Measurements from ENCODE around the gene C1QL3.

GRCh38 chr10:16565604-16566003 lies 43.9 kb upstream of the C1QL3 start:
- no peak for TF ChIP-seq CTCF (IDR thresholded peaks at IDR 0.05; ENCODE audit: low read length)
- no peak for TF ChIP-seq EZH2 (optimal IDR thresholded peaks at IDR 0.05; ENCODE audit: low read depth, low read length)
- TF ChIP-seq EZH2phosphoT487 (IDR thresholded peaks at IDR 0.05; ENCODE audit: low read length), result no peak
